Measurements from ENCODE around the gene CEMIP.

GRCh38 chr15:80730926-80731325 is 48.2 kb upstream of the CEMIP start:
- TF ChIP-seq, protein P1, sequence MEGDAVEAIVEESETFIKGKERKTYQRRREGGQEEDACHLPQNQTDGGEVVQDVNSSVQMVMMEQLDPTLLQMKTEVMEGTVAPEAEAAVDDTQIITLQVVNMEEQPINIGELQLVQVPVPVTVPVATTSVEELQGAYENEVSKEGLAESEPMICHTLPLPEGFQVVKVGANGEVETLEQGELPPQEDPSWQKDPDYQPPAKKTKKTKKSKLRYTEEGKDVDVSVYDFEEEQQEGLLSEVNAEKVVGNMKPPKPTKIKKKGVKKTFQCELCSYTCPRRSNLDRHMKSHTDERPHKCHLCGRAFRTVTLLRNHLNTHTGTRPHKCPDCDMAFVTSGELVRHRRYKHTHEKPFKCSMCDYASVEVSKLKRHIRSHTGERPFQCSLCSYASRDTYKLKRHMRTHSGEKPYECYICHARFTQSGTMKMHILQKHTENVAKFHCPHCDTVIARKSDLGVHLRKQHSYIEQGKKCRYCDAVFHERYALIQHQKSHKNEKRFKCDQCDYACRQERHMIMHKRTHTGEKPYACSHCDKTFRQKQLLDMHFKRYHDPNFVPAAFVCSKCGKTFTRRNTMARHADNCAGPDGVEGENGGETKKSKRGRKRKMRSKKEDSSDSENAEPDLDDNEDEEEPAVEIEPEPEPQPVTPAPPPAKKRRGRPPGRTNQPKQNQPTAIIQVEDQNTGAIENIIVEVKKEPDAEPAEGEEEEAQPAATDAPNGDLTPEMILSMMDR (IDR thresholded peaks at IDR 0.05) = no peak
- no peak for TF ChIP-seq EZH2phosphoT487 (IDR thresholded peaks at IDR 0.05)
- TF ChIP-seq EZH2 (IDR thresholded peaks at IDR 0.05) = no peak

Measured in neural progenitor cell (in vitro differentiated cells).